Activated naive CD4-positive, alpha-beta T cell treated with anti-CD3 and anti-CD28 coated beads, Interleukin-2, amount 50 U/mL, for 24 hours (primary cell): ENCODE data around the gene NTNG2.

Source experiments
- H3K27ac Mint-ChIP-seq: one replicate; pipeline ENCODE4 v1.8.0; 2021; ENCODE audit warnings: mild to moderate bottlenecking, mixed read lengths
- H3K27me3 Mint-ChIP-seq: one replicate; pipeline ENCODE4 v1.8.0; 2021; ENCODE audit warnings: mixed read lengths
- H3K36me3 Mint-ChIP-seq: one replicate; pipeline ENCODE4 v1.8.0; 2021; ENCODE audit warnings: mixed read lengths
- H3K4me1 Mint-ChIP-seq: one replicate; pipeline ENCODE4 v1.8.0; 2021; ENCODE audit warnings: mixed read lengths
- H3K4me3 Mint-ChIP-seq: one replicate; pipeline ENCODE4 v1.8.0; 2021; ENCODE audit warnings: mild to moderate bottlenecking, mixed read lengths
- H3K9me3 Mint-ChIP-seq: one replicate; pipeline ENCODE4 v1.8.0; 2021; ENCODE audit warnings: mixed read lengths

NTNG2 gene

DNA sequence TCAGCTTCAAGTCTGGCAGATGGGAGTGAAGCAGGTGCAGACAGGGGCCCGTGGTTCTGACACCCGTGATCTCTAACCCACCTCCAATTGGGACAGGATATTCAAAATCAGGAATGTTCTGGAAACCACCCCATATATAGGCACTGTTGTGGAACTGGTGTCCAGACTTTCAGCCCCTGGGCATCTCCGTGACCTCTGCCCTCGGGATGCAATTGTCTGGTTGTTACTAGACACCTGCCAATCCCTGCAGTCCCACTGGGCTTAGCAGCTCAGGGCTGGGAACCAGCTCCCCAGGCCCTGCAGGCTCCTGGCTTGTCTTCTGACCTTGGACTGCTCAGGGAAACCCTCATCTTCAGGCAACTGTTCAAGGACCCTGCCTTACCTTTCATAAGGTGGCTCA, 38.8 kb downstream of the NTNG2 start:
- no peaks in the 10 kb centered on the region for H3K36me3 Mint-ChIP-seq
- no peak overlapping the region for H3K4me3 Mint-ChIP-seq
- H3K9me3 Mint-ChIP-seq = peaks cover 8% of the 10 kb centered on the region
- no peaks in the 10 kb centered on the region for H3K4me1 Mint-ChIP-seq
- peaks cover 6% of the 10 kb centered on the region for H3K27me3 Mint-ChIP-seq
- H3K27ac Mint-ChIP-seq = no peak overlapping the region

- Mint-ChIP-seq H3K36me3 (no peaks in the 10 kb centered on the region), H3K4me1 (no peaks in the 10 kb centered on the region), H3K9me3 (peaks cover 8% of the 10 kb centered on the region), H3K27me3 (peaks cover 6% of the 10 kb centered on the region), H3K4me3 (no peak overlapping the region), H3K27ac (no peak overlapping the region)
Measured at GRCh38 chr9:132201139-132201538, 39.3 kb downstream of the NTNG2 start.

- Mint-ChIP-seq H3K9me3 (peaks cover 8% of the 10 kb centered on the region), H3K4me1 (no peaks in the 10 kb centered on the region), H3K36me3 (no peaks in the 10 kb centered on the region), H3K27ac (no peak overlapping the region), H3K27me3 (peaks cover 6% of the 10 kb centered on the region), H3K4me3 (no peak overlapping the region)
Measured at GRCh38 chr9:132201780-132202703, 40.2 kb downstream of the NTNG2 start.

DNA sequence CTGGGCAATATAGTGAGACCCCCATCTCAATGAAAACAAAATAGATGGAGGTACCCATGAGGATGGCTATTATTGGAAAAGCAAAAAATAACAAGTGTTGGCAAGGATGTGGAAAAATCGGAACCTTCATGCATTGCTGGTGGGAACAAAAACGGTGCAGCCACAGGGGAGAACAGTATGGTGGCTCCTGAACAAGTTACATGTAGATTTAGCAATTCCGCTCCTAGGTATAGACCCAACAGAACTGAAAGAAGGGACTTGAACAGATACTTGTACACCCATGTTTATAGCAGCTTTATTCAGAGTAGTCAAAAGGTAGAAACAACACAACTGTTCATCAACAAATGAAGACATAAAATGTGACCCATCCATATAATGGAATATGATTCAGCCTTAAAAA, 43.0 kb downstream of the NTNG2 start:
- Mint-ChIP-seq H3K27ac (no peak overlapping the region), H3K36me3 (no peaks in the 10 kb centered on the region), H3K4me1 (no peaks in the 10 kb centered on the region), H3K27me3 (peaks cover 8% of the 10 kb centered on the region), H3K4me3 (no peak overlapping the region), H3K9me3 (peaks cover 8% of the 10 kb centered on the region)

DNA sequence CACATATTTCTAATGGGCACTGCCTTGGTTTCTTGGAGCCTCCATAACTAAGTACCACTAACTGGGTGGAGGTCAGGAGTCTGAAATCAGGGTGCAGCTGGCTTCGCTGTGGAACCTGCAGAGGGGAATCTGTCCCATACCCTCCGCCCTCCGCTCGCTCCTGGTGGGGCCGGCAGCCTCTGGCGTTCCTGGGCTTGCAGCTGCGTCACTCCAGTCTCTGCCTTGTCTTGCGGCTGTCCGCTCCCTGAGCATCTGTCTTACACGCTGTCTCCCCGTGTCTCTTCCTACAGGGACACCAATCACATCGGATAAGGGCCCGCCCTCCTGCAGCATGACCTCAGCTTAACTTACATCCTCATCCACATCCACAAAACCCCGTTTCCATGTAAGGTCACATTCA, 45.4 kb downstream of the NTNG2 start:
- Mint-ChIP-seq H3K4me1 (no peaks in the 10 kb centered on the region), H3K4me3 (no peak overlapping the region), H3K27me3 (peaks cover 8% of the 10 kb centered on the region), H3K36me3 (no peaks in the 10 kb centered on the region), H3K27ac (no peak overlapping the region), H3K9me3 (peaks cover 8% of the 10 kb centered on the region)

DNA sequence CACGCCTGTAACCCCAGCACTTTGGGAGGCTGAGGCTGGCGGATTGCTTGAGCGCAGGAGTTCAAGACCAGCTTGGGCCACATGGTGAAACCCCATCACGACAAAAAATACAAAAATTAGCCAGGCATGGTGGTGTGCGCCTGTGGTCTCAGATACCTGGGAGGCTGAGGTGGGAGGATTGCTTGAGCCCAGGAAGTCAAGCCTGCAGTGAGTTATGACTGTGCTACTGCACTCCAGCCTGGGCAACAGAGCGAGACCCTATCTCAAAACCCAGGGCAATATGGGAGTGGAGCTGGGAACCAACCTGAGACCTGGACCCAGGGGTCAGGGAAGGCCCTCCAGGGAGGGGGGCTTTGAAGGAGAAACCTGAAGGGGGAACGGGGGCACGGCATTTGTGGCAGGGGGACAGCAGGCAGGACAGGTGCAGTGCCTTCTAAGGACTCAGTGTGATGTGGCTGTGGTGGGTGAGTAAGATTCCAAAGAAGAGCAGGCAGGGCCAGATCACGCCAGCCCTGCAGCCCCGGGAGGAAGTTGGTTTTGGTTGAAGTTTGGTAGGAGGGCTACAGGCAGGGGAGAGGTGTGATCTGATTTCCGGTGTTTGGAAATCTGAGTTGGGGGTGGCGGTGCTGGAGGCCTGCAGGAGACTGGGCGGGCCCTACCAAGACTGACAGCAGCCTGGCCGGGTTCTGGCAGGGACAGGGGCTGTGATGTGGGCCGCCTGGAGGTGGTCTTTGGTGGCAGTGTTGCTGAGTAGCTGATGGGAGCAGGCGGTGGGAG, 46.2 kb downstream of the NTNG2 start:
- Mint-ChIP-seq H3K4me1 (no peaks in the 10 kb centered on the region), H3K9me3 (peaks cover 8% of the 10 kb centered on the region), H3K27me3 (peaks cover 6% of the 10 kb centered on the region), H3K36me3 (no peaks in the 10 kb centered on the region), H3K4me3 (no peak overlapping the region), H3K27ac (no peak overlapping the region)

DNA sequence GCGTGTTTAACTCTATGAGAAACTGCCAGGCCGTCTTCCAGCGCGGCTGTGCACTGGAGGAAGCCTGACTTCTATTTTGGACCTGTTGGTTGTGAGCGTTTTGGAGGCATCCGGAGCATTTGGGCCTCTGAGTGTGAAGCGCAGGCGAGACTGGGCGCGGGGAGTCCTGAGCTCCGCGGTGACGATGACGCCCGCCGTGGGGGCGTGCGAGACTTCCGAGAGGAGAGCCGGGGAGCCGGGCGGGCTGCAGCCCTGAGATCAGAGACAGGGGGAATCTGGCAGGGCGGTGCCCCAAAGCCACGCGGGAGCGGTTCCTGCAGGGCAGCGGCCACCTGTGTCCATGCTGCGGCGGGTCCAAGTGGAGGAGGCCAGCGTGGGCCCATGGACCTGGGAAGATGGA, 47.4 kb downstream of the NTNG2 start:
- Mint-ChIP-seq H3K4me3 (no peak overlapping the region), H3K27me3 (peaks cover 6% of the 10 kb centered on the region), H3K9me3 (peaks cover 8% of the 10 kb centered on the region), H3K27ac (no peak overlapping the region), H3K4me1 (no peaks in the 10 kb centered on the region), H3K36me3 (no peaks in the 10 kb centered on the region)

DNA sequence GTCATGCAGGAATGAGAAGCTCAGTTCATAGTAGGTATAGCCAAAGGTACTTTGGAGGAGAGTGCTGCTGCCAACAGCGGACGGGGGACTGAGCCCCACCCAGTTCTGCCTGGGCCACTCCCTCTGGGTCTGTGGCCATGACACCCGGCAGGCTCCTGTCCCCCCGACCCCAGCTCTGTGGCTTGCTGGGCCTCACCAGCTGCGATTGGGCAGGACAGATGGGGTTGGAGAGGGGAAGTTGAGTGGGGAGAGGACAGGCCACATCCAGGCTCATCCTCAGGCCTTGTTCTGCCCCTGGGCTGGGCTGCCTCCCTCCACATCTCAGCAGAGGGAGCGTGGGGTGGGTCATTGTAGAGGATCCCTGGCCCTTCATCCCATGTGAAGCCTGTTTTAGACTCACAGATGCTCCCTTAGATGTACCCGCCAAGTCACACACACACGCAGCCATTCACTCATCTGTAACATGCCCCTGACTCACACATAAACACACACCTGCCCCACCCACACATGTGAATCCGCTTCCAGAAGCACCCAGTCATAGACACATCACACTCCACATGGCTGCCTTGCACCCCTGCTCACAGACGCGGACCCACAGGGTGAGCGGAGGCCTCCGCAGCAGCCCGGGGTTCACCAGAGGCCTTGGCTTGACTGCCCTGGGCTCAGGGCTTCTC, 48.8 kb downstream of the NTNG2 start:
- Mint-ChIP-seq H3K4me1 (no peaks in the 10 kb centered on the region), H3K4me3 (no peak overlapping the region), H3K27me3 (peaks cover 2% of the 10 kb centered on the region), H3K36me3 (no peaks in the 10 kb centered on the region), H3K9me3 (no peaks in the 10 kb centered on the region), H3K27ac (no peak overlapping the region)

DNA sequence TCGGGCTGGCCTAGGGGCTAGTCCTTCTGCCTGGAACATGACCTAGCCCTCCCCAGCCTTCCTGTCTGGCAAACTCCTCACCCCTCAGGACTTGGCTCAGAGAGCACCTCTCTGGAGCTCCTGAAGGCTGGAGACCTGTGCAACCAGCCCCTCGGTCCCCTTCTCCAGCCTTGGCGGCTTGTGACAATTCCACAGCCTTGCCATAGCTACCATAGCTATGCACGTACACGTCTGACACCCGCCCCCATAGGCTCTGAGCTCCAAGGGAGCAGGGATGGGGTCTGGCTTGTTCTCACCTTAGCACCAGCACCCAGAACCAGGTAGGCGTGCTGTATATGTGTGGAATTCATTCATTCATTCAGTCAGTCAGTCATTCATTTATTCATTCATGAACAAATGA, 49.7 kb downstream of the NTNG2 start:
- no peak overlapping the region for H3K4me3 Mint-ChIP-seq
- H3K36me3 Mint-ChIP-seq = no peaks in the 10 kb centered on the region
- H3K9me3 Mint-ChIP-seq = no peaks in the 10 kb centered on the region
- peaks cover 2% of the 10 kb centered on the region for H3K27me3 Mint-ChIP-seq
- no peaks in the 10 kb centered on the region for H3K4me1 Mint-ChIP-seq
- H3K27ac Mint-ChIP-seq = no peak overlapping the region

DNA sequence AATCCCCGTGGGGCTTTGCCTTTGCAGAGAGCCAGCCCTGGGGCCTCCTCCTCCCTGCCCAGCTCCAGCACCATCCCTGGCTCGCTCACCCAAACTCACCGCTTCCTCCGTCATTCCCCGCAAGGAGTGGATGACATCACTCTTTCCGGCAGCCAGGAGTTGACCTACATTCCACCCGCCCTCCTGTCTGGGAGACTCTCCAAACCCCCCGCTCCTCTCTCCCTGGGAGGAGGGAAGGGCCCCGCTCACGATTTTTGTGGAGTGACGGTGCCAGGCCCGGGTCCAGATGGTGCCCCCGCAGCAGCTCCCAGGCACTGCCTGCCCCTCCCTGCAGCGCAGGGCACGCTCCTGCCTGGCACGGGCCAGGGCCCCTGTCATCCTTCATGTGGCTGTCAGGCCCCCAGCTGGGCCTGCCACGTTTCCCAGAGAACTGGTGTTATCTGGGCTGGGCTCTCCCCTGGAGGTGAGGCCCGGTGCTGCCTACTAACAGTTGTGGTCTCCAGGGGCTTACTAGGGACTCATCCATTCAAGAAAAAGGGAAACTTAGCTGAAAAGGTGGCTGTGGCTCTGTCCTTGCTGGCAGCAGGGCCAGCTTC, 52.3 kb downstream of the NTNG2 start:
- no peaks in the 10 kb centered on the region for H3K9me3 Mint-ChIP-seq
- no peaks in the 10 kb centered on the region for H3K36me3 Mint-ChIP-seq
- H3K27me3 Mint-ChIP-seq = no peaks in the 10 kb centered on the region
- H3K4me3 Mint-ChIP-seq = no peak overlapping the region
- no peaks in the 10 kb centered on the region for H3K4me1 Mint-ChIP-seq
- no peak overlapping the region for H3K27ac Mint-ChIP-seq

DNA sequence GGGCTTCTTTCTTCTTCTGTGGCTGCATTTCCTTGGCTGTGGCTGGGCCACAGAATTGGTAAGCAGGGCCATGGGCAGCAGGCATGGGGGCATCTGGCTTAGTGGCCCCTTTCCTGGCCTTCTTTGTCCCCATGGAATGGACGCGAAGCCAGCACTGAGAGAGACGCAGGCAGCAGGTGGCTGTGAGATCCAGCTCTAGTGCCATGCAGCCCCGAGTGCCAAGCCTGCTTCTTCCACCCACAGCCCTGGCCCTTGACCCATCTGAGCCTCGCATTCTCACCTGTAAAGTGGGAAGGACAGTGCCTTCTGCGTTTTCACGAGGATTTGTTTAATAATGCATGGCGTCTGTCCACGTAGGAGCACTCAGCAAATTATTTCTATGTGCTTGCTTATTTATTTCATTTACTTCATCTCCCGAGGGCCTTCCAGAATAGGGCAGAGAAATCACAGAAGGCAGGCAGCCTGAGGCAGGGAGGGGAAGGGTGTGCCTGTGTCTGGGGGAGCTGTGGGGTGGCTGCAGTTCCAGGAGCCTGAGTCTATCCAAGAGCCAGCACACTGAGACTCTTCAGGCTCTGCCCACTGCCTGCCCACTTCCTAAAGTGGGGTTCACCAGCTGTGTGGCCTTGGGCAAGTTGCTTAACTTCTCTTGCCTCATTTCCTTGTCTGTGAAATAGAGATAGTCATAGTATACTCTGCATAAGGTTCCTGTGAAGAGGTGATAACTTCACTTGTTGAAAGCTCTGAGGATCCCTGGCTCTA, 55.2 kb downstream of the NTNG2 start:
- no peaks in the 10 kb centered on the region for H3K9me3 Mint-ChIP-seq
- H3K4me1 Mint-ChIP-seq = no peaks in the 10 kb centered on the region
- no peak overlapping the region for H3K27ac Mint-ChIP-seq
- no peaks in the 10 kb centered on the region for H3K36me3 Mint-ChIP-seq
- H3K27me3 Mint-ChIP-seq = no peaks in the 10 kb centered on the region
- no peak overlapping the region for H3K4me3 Mint-ChIP-seq

- H3K36me3 Mint-ChIP-seq = no peaks in the 10 kb centered on the region
- H3K4me3 Mint-ChIP-seq = no peak overlapping the region
- no peaks in the 10 kb centered on the region for H3K9me3 Mint-ChIP-seq
- no peaks in the 10 kb centered on the region for H3K27me3 Mint-ChIP-seq
- no peak overlapping the region for H3K27ac Mint-ChIP-seq
- H3K4me1 Mint-ChIP-seq = no peaks in the 10 kb centered on the region
Measured at GRCh38 chr9:132218208-132218607, 56.4 kb downstream of the NTNG2 start.

- no peak overlapping the region for H3K27ac Mint-ChIP-seq
- no peak overlapping the region for H3K4me3 Mint-ChIP-seq
- H3K36me3 Mint-ChIP-seq = no peaks in the 10 kb centered on the region
- H3K9me3 Mint-ChIP-seq = no peaks in the 10 kb centered on the region
- H3K4me1 Mint-ChIP-seq = no peaks in the 10 kb centered on the region
- no peaks in the 10 kb centered on the region for H3K27me3 Mint-ChIP-seq
Measured at GRCh38 chr9:132221941-132222340, 60.1 kb downstream of the NTNG2 start.

DNA sequence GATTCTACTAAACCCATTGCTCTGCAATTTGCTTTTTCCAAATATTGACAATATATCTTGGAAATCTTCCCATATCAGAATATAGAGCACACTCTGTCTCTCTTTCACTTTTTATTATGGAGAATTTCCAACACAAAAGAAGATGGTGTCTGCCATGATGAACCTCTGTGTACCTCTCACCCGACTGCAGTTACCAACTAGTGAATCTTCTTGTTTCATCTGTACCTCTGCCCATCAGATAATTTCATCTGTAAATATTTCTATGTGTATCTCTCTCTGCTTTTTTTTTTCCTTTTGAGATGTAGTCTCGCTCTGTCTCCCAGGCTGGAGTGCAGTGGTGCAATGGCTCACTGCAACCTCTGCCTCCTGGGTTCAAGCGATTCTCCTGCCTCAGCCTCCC, 62.8 kb downstream of the NTNG2 start:
- Mint-ChIP-seq H3K9me3 (no peaks in the 10 kb centered on the region), H3K27me3 (no peaks in the 10 kb centered on the region), H3K4me3 (no peak overlapping the region), H3K4me1 (no peaks in the 10 kb centered on the region), H3K36me3 (no peaks in the 10 kb centered on the region), H3K27ac (no peak overlapping the region)
